Epithelial cell of esophagus (primary cell): Measurements from ENCODE around the gene IFI27L2.

ENCODE experiments used
- DNase-seq: peaks from one replicate; pipeline ENCODE4 v3.0.0; 2010; ENCODE audit warnings: low read depth
- H3K4me3 ChIP-seq: 2 replicates; pipeline ENCODE4 v1.5.1; 2011; ENCODE audit warnings: mild to moderate bottlenecking, low read length, control low read depth
- CTCF ChIP-seq: IDR thresholded peaks from 2 replicates; pipeline ENCODE4 v1.5.1; 2011; ENCODE audit warnings: low read depth, mild to moderate bottlenecking, low read length, control low read depth, inconsistent platforms; ENCODE audit not compliant: insufficient read depth; ENCODE audit errors: missing control alignments

Gene IFI27L2

DNA sequence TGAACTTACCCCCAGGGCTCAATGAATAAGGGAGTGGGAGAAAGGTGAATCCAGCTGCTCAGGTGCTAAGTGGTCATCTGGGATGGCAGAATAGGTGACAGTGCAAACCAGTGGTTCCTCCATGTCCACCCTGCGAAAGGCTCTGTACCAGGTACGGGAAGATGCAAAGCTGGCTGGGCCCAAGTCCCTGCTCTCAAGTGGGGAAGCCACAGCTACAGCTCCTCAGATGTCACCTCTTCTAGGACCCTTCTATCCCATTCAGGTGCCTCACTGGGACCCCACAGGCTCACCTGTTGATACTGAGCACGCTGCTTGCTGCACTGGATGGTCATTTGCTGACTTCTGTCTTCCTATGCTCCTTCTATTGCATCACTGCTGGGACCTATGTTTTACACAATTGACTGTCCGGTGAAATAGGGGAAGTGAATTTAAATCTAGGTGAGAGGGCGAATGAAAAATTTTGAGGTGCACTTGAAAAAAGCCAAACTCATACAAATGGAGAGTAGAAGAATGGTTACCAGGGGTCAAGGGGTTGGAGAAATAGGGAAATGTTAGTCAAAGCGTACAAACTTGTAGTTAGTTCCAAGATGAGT is 24.4 kb upstream of the IFI27L2 start:
- TF ChIP-seq CTCF = no peak
- no peak overlapping the region for H3K4me3 ChIP-seq
- DNase-seq = no peak

DNA sequence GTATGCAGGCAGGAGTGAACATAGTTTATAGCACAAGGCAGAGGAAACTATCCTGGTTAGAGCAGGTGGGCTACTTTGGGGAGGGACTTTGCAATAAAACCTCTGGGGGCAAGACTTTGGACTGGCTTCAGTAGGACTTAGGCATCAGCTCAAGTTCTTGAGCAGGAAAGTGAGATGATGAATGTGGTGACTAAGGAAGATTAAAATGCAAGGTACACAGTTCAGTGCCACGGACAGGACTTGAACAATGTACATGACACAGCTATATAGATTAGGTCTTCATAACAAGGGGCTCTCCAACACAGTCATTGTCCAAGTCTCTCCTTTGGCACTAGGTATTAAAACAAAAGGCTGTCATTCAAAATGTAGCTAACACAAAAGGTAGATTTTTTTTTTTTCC is 23.3 kb upstream of the IFI27L2 start:
- no peak overlapping the region for H3K4me3 ChIP-seq
- DNase-seq = peak; percentile 50
- no peak for TF ChIP-seq CTCF

- peak; percentile 58 for DNase-seq
- no peak overlapping the region for H3K4me3 ChIP-seq
- no peak for TF ChIP-seq CTCF
Observed at GRCh38 chr14:94145902-94146527, 16.6 kb upstream of the IFI27L2 start.

GRCh38 chr14:94144765-94145164 is 15.4 kb upstream of the IFI27L2 start:
- no peak for DNase-seq
- H3K4me3 ChIP-seq = no peak overlapping the region
- no peak for TF ChIP-seq CTCF

GRCh38 chr14:94143711-94144110 is 14.3 kb upstream of the IFI27L2 start:
- no peak for TF ChIP-seq CTCF
- H3K4me3 ChIP-seq = no peak overlapping the region
- no peak for DNase-seq

GRCh38 chr14:94143239-94143638 is 13.8 kb upstream of the IFI27L2 start:
- peak; percentile 59 for TF ChIP-seq CTCF
- DNase-seq = no peak
- no peak overlapping the region for H3K4me3 ChIP-seq

DNA sequence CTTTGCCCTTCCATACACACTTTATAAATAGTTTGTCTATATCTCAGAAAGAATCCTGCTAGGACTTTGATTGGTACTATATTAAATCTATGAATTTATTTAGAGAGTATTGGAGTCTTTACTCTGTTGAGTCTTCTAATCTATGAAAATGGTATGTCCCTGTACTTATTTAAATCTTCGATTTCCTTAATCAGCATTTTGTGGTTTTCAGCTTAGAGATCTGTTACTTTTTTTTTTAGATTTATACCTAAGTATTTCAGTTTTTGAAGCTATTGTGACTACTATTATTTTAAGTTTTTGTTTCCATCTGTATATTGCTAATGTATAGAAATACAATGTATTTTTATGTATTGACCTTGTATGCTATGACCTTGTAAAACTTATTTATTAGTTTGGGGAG is 13.4 kb upstream of the IFI27L2 start:
- no peak overlapping the region for H3K4me3 ChIP-seq
- no peak for TF ChIP-seq CTCF
- DNase-seq = no peak
